WERI-Rb-1 (cell line): ENCODE data around the gene EOLA2.
"Not testable (repeated sequence)": the region's sequence is repeated elsewhere in the genome, so short reads cannot be mapped to it uniquely, and the experiment has no call there.

Source experiments
- DNase-seq: peaks from one replicate; pipeline ENCODE4 v3.0.0-alpha.2; 2020
- H3K27ac ChIP-seq: fragments of 250-450 bp; sonication (Bioruptor Pico); 2 replicates; pipeline ENCODE4 v1.5.1; 2020; ENCODE audit warnings: mild to moderate bottlenecking, moderate library complexity
- H3K27me3 ChIP-seq: fragments of 250-450 bp; sonication (Bioruptor Pico); 2 replicates; pipeline ENCODE4 v1.5.1; 2021; ENCODE audit warnings: mild to moderate bottlenecking, low read depth, moderate library complexity; ENCODE audit not compliant: insufficient read depth, severe bottlenecking
- H3K36me3 ChIP-seq: fragments of 250-450 bp; sonication (Bioruptor Pico); 2 replicates; pipeline ENCODE4 v1.5.1; 2020; ENCODE audit warnings: mild to moderate bottlenecking, moderate library complexity
- H3K4me3 ChIP-seq: 2 replicates; pipeline ENCODE4 v1.5.1; 2011; ENCODE audit warnings: low read depth, mild to moderate bottlenecking, control low read depth, low read length
- H3K9me3 ChIP-seq: fragments of 250-450 bp; sonication (Bioruptor Pico); 2 replicates; pipeline ENCODE4 v1.5.1; 2021; ENCODE audit warnings: mild to moderate bottlenecking, moderate library complexity; ENCODE audit not compliant: severe bottlenecking
- TF ChIP-seq, protein P1 (sequence below): IDR thresholded peaks from 2 replicates; pipeline ENCODE4 v1.5.1; 2011; ENCODE audit warnings: low read depth, mild to moderate bottlenecking, control low read depth, inconsistent platforms, low read length

The EOLA2 gene

DNA sequence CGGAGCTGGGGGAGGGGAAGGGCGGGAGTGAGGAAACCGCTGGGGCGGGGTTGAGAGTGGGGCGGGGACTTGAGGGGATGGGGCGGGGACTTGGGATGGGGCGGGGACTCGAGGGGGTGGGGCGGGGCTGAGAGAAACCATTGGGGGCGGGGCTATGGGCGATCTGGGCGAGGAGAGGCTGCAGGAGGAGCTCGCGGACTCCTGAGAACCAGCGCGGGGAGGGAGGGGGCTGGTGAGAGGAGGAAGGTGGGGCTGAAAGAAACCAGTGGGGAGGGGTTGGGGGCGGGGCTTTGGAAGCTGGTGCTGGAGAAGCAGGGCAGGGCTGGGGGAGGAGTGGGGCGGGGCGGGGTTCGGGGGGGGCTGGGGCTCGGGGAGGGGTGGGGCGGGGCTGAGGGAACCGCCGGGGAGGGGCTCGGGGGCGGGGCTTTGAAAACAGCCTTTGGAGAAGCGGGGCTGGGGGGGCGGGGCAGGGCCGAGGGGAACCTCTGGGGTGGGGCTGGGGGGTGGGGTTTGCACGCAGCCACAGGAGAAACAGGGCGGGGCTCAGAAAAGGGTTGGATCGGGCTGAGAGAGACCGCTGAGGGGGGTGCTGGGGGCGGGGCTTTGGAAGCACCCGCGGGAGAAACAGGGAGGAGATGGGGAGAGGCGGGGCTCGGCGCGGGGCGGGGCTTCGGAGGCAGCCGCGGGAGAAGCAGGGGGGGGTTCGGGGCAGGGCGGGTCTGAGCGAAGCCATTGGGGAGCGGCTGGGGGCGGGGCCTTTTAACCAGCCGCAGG is 777 bp upstream of the EOLA2 start:
- TF ChIP-seq, protein P1, sequence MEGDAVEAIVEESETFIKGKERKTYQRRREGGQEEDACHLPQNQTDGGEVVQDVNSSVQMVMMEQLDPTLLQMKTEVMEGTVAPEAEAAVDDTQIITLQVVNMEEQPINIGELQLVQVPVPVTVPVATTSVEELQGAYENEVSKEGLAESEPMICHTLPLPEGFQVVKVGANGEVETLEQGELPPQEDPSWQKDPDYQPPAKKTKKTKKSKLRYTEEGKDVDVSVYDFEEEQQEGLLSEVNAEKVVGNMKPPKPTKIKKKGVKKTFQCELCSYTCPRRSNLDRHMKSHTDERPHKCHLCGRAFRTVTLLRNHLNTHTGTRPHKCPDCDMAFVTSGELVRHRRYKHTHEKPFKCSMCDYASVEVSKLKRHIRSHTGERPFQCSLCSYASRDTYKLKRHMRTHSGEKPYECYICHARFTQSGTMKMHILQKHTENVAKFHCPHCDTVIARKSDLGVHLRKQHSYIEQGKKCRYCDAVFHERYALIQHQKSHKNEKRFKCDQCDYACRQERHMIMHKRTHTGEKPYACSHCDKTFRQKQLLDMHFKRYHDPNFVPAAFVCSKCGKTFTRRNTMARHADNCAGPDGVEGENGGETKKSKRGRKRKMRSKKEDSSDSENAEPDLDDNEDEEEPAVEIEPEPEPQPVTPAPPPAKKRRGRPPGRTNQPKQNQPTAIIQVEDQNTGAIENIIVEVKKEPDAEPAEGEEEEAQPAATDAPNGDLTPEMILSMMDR = no peak
- Histone ChIP-seq H3K27me3 (peaks cover 4% of the 10 kb centered on the region), H3K36me3 (no peaks in the 10 kb centered on the region), H3K9me3 (no peaks in the 10 kb centered on the region), H3K4me3 (peak overlapping the region; percentile 86), H3K27ac (peak overlapping the region; percentile 74; the same call in 1 of the 2 replicates)
- peak; percentile 90 for DNase-seq

DNA sequence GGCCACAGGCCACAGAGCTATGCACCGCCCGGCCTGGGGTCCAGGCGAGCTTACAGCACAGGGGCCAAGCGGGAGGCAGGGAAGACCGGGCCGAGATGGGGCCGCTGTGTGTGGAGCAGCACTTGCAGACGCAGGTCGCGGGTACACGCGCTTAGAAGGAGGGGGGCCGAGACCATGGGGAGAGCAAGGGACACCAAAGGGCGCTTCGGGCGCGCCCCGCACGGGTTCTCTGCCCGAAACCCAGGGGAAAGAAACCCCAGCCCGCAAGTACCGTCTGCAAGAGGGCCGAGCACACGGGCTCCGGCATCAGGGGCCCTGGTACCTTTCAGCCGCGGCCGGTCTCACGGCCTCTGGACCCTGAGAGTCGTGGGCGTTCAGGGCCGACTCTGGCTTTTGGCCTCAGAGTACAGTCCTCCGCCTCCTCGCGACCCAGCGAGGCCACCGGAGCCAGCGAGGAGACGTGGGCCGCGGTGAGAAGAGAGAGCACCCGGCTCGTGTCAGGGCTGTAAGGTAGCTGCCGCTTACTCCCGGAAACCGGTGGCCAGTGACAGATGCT is 342 bp downstream of the EOLA2 start:
- H3K4me3 ChIP-seq = peak overlapping the region; percentile 86
- H3K27me3 ChIP-seq = peaks cover 4% of the 10 kb centered on the region
- H3K36me3 ChIP-seq = no peaks in the 10 kb centered on the region
- peak overlapping the region; percentile 70 for H3K27ac ChIP-seq
- DNase-seq = peak; percentile 8
- TF ChIP-seq, protein P1 = no peak
- no peaks in the 10 kb centered on the region for H3K9me3 ChIP-seq

DNA sequence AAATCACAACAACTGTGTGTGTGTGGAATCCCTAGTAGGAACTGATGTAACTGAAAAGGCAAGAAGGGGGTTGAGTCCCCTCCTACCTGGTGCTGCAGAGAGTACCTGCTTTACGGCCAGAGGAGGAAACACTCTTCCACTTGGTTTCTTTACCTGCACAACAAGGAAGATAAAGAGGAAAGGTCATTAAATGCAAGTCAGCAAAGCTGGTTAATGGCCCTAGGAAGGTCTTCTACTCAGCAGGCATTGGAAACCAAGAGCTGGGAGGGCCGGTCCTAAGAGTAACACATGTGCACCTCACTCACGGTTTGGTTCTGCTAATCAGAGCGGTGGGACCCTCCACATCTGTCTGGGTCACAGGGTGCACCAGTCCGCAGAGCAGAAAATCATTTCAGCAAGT is 963 bp downstream of the EOLA2 start:
- H3K36me3 ChIP-seq, H3K27me3 ChIP-seq, H3K9me3 ChIP-seq, DNase-seq: not testable (repeated sequence)
- H3K4me3 ChIP-seq = peak overlapping the region; percentile 86
- peak overlapping the region; percentile 70; the same call in 1 of the 2 replicates for H3K27ac ChIP-seq

DNA sequence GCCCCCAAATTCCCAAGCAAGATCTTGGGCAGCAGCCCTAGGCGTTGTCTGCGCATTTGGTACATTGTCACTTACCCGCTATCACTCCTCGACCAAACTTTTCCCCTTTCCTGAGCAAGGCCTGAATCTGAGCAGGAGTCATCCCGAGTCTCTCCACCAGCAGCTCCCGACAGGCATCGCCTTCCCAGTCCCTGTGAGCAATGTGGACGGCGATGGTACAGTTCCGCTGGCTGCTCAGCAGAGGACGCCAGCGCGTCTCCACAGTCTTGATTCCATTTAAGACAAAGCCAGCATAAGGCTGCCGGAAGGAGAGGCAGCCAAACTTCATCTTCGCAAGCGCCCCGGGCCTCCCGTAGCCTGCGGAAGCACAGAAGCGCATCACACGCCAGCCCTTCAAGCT is 4.7 kb downstream of the EOLA2 start:
- not testable (repeated sequence) for H3K27ac ChIP-seq, H3K36me3 ChIP-seq, DNase-seq, H3K9me3 ChIP-seq, H3K4me3 ChIP-seq, H3K27me3 ChIP-seq

DNA sequence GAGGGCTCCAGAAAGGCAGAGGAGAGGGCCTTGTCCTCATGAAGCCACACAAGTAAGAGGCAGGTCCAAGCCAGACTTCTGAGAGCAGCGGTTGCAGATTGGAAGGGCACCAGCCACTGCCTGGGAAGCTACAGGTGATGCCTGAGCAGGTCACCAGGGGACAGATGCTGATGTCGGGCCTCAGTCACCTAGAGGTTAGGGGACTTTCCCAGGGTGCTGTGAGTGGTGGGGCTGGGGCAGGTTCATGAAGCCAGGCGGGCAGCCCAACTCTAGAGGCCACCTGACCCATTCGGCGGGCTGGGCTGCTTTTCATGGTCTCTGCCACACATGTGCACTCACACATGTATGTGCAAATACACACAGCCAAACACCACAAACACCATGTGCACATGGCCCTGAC is 5.3 kb downstream of the EOLA2 start:
- H3K36me3 ChIP-seq, H3K4me3 ChIP-seq, H3K27me3 ChIP-seq, H3K27ac ChIP-seq, DNase-seq, H3K9me3 ChIP-seq: not testable (repeated sequence)

DNA sequence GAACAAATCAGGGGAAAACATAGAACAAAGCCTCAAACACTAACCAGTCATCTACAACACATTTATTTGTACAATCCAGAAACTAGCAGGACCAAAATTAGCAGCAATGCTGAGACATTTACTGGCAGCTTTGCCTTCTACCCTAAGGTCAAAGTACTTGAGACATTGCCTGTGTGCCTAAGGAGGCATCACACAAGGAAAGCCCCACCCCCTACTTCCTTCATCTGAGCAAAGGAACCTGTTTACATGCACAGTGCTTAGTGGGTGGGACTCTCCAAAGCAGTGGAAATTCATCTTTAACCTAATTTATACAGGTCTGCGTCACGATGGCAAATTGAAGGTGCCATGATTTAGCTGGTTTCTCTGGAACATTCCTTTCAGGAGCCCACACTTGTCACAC is 6.1 kb downstream of the EOLA2 start:
- H3K9me3 ChIP-seq, DNase-seq, H3K4me3 ChIP-seq, H3K27me3 ChIP-seq, H3K36me3 ChIP-seq, H3K27ac ChIP-seq: not testable (repeated sequence)

DNA sequence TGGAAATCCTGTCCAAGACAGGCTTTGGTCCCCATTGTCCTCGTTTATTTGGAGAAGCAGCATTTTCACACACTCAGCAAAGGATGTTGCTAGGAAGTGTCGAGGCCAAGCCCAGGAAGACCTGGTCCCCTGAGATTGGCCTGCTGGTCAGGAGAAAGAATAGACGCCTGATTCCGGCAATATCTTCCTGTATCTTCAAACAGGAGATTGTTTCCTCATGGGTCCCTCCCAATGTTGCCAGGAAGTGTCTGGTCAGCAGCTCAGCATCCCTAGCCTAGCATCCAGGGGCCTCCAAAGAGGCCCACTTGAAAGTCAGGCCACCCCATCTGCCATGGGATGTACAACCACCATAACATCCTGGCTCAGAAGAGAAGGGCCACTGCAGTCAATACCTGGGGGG is 6.9 kb downstream of the EOLA2 start:
- not testable (repeated sequence) for H3K36me3 ChIP-seq, H3K4me3 ChIP-seq, H3K27ac ChIP-seq, H3K9me3 ChIP-seq, H3K27me3 ChIP-seq, DNase-seq

DNA sequence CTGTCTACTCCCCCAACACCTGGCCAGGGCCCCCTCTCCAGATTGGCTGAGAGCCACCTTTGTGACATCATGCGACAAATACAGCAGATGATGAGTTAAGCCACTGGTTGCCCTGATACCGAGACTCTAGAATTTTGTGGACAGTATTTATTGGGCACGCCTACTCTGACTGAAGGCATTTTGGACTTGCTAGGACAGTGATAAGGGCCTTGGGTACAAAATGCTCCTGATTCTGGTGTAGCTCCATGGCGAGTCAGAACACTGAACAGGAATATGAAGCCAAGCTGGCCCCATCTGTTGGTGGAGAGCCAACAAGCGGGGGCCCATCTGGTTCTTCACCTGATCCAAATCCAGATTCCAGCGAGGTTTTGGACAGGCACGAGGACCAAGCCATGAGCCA is 8.9 kb downstream of the EOLA2 start, which contains the start of gene HSFX4:
HSFX4 (plus strand) TSS at position 174 of the 400 bp plus-strand sequence; CDS start at position 246, 72 bp downstream.
- H3K36me3 ChIP-seq, H3K27ac ChIP-seq, H3K27me3 ChIP-seq, H3K4me3 ChIP-seq, H3K9me3 ChIP-seq, DNase-seq: not testable (repeated sequence)

DNA sequence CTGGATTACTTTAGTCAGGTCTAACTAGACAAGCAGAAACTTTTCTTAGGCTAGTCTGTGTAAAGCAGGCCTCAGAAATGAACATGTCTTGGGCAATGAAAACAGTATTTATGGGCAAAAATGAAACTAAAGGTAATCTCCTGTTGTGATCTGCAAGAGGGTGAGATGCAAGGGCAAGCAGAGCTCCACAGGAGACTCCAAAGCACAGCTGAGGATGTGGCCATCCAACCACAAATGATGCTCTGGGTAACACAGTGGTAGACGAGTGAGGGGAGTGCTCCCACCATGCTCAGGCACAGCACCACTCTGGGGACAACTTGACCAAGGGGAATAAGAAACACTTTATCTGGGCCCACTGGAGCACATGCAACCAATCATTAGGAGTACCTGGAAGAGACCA is 9.7 kb downstream of the EOLA2 start:
- not testable (repeated sequence) for H3K27me3 ChIP-seq, H3K36me3 ChIP-seq, H3K9me3 ChIP-seq, H3K27ac ChIP-seq, H3K4me3 ChIP-seq, DNase-seq

DNA sequence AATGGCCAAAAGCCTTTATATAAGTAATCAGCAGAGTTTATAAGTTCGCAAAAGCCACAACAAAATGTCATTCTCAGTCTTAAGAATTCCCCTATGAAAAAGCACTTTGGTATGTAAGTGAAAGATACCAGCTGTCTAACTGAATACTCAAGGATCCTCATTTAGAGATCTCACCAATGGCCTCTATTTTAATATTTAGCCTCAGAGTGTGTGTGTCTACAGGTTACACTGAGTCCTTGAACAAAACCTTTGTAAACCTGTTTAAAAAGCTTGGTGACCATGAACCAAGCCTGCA is 10.4 kb downstream of the EOLA2 start:
- DNase-seq, H3K36me3 ChIP-seq, H3K27me3 ChIP-seq, H3K9me3 ChIP-seq, H3K27ac ChIP-seq, H3K4me3 ChIP-seq: not testable (repeated sequence)

DNA sequence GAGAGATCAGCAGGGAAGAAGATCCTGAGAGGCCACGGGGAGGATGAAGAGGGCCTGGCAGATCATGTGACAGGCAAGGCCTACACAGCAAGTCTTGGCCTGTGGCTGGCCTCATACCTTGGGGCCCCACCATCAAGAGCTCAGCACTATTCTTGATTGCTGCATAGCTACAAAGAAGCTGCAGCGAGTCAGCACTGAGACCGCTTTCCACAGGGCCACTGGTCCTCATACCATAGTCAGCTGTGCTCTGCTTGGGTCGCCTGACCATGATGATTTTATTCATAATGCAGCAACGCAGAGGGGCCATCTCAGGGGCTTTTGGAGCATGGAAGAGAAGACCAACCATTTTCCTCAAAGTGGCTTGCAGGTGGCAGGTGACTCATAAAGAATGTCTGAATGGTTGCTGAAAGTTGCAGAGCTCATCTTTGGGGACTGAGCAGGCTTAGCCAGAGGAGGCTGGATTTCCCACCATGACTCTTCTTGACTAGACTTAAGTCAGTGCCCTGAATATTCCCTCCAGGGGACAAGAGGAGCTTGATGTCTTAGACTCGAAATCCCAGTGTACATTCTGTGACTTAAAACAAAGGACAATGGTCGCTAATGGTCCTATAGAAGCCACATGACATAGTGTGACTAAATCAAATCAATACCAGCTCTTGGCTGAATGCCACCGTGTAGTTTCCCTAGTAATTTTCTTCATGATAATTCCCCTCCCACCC is 10.9 kb downstream of the EOLA2 start:
- not testable (repeated sequence) for H3K9me3 ChIP-seq, H3K4me3 ChIP-seq, H3K36me3 ChIP-seq, H3K27ac ChIP-seq, H3K27me3 ChIP-seq, DNase-seq

DNA sequence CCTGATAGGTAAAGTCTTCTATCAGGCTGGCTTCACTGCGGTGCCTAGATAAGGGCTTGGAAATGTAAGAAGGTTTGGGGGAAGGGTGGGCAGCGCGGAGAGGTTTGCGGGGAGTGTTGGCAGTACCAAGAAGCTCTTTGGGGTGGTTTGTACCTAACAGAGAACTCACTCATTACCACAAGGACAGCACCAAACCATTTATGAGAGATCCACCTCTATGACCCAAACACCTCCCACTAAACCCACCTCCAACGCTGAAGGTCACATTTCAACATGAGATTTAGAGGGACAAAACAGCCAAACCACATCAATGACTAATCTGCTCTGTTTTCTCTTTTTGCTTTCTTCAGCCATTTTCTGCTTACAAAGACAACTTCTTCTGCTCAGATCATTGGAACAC is 13.9 kb downstream of the EOLA2 start:
- H3K4me3 ChIP-seq, DNase-seq, H3K36me3 ChIP-seq, H3K27ac ChIP-seq, H3K27me3 ChIP-seq, H3K9me3 ChIP-seq: not testable (repeated sequence)
